GM19043 (cell line): ENCODE measurements around the gene RIMS3.
"Not testable (repeated sequence)": the region's sequence is repeated elsewhere in the genome, so short reads cannot be mapped to it uniquely, and the experiment has no call there.

Experiments used
- ATAC-seq: cut with Tn5 transposase; IDR thresholded peaks from one replicate; pipeline ENCODE4 v1.9.1; 2021; ENCODE audit warnings: low read depth; ENCODE audit not compliant: unreplicated experiment

RIMS3 gene

GRCh38 chr1:40607921-40608320 lies 57.6 kb downstream of the RIMS3 start:
- no peak for ATAC-seq

GRCh38 chr1:40606978-40607377 lies 58.5 kb downstream of the RIMS3 start:
- no peak for ATAC-seq

DNA sequence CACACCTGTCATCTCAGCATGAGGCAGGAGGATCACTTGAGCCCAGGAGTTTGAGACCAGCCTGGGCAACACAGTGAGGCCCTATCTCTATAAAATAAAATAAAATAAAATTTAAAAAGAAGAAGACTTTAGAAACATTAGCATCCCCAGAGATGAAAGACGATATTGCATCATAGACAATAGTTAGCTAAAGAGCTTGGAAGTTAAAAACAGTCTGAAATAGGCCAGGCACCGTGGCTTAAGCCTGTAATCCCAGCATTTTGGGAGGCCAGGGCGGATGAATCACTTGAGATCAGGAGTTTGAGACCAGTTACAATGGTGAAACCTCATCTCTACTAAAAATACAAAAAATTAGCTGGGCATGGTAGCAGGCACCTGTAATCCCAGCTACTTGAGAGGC lies 59.3 kb downstream of the RIMS3 start:
- no peak for ATAC-seq

DNA sequence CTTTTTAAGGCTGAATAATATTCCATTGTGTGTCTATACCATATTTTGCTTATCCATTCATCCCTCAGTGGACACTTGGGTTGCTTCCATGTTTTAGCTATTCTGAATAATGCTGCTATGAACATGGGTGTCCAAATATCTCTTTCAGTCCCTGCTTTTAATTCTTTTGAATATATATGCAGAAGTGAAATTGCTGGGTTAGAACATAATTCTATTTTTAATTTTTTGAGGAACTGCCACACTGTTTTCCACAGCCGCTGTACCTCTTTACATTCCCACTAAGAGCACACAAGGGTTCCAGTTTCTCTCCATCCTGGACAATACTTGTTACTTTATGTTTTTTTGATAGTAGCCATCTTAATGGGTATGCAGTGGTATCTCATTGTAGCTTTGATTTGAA lies 65.6 kb downstream of the RIMS3 start:
- no peak for ATAC-seq

DNA sequence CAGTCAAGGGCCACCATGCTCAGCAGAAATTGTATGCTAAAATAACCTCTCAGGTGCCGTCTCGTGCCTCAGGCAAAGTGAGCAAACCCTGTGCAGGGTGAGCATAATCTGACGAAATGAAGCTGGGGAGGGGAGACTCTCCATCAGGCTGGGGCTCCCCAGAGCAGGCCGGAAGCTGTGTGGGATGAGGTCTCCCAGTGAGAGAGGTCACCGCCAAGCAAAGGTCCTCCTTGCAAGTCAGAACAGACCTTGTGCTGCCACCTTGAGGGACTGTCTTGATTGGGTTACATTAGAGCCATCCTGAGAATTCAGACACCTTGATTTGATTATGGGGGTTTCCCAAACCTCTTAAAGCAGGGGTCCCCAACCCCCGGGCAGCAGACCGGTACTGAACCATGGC lies 69.9 kb downstream of the RIMS3 start:
- no peak for ATAC-seq

DNA sequence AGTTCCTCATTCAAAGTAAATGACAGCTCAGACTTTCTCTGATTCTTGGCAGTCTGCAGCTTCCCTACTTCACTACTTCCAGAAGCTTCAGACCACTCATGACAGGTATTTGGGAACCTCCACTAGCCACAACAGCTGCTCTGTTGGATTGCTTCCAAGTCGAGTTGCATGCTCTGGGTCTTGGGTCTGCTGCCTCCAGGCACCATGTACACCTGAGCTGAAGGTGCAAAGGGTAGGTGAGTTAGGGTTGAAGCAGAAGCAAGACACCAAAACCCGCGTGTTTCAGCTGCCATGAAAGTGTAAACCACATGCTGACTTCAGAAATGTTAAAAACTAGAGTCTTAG lies 71.3 kb downstream of the RIMS3 start:
- ATAC-seq: no peak

GRCh38 chr1:40593449-40594186 lies 71.9 kb downstream of the RIMS3 start:
- ATAC-seq: no peak

GRCh38 chr1:40592107-40592803 lies 73.2 kb downstream of the RIMS3 start:
- ATAC-seq: no peak

- no peak for ATAC-seq
Measured at GRCh38 chr1:40588586-40588985, 76.9 kb downstream of the RIMS3 start.

GRCh38 chr1:40583980-40584379 lies 81.5 kb downstream of the RIMS3 start:
- ATAC-seq: no peak

GRCh38 chr1:40582116-40582515 lies 83.4 kb downstream of the RIMS3 start:
- ATAC-seq: no peak

DNA sequence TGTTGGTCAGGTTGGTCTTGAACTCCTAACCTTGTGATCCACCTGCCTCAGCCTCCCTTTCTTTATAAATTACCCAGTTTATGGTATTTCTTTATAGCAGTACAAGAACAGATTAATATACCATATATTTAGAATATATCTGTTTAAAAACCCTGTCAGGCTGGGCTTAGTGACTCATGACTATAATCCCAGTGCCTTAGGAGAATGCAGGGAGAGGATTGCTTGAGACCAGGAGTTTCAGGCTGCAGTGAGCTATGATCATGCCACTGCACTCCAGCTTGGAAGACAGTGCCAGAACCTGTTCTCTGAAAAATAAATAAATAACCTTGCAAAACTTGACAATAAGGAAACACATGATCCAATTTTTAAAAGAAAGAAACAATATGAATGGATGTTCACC lies 90.1 kb downstream of the RIMS3 start:
- ATAC-seq: no peak

- ATAC-seq: not testable (repeated sequence)
Measured at GRCh38 chr1:40574805-40575204, 90.7 kb downstream of the RIMS3 start.
